SH-SY5Y (cell line): Measurements from ENCODE around the gene STAMBP.

ENCODE experiments used
- GATA2 ChIP-seq: IDR thresholded peaks from 2 replicates; pipeline ENCODE4 v1.6.1; 2011; ENCODE audit warnings: mild to moderate bottlenecking, low read depth, low read length
- GATA3 ChIP-seq: IDR thresholded peaks from 2 replicates; pipeline ENCODE4 v1.6.1; 2011; ENCODE audit warnings: low read depth, mild to moderate bottlenecking, low read length, moderate library complexity

- TF ChIP-seq GATA3: no peak
- no peak for TF ChIP-seq GATA2
These were observed 27.5 kb downstream of the STAMBP start for GRCh38 chr2:73856214-73856613.
